Liver (tissue), 3 donors: Measurements from ENCODE around the gene SUGCT.

Experiments used
- EGR1 ChIP-seq, 2 donors: IDR thresholded peaks; 2 replicates each; pipeline ENCODE4 v1.6.1; 2016 to 2018; ENCODE audit warnings: antibody characterized with exemption in 2 of 2, low read depth in 2 of 2
- FOXA1 ChIP-seq: IDR thresholded peaks from 2 replicates; pipeline ENCODE4 v1.6.1; 2016; ENCODE audit warnings: antibody characterized with exemption
- GABPA ChIP-seq, 2 donors: IDR thresholded peaks in 1 of 2; conservative IDR thresholded peaks in 1 of 2; 2 replicates each; pipeline ENCODE4 v1.6.1; 2016; ENCODE audit warnings: antibody characterized with exemption in 2 of 2, mild to moderate bottlenecking in 1 of 2, moderate library complexity in 1 of 2
- RAD21 ChIP-seq, 2 donors: IDR thresholded peaks; 2 replicates each; pipeline ENCODE4 v1.6.1; 2016; ENCODE audit warnings: antibody characterized with exemption in 2 of 2, mild to moderate bottlenecking in 2 of 2
- REST ChIP-seq: IDR thresholded peaks from 2 replicates; pipeline ENCODE4 v1.6.1; 2016; ENCODE audit warnings: antibody characterized with exemption, mild to moderate bottlenecking
- RXRA ChIP-seq, 2 donors: IDR thresholded peaks; 2 replicates each; pipeline ENCODE4 v1.6.1; 2017 to 2018; ENCODE audit warnings: antibody characterized with exemption in 2 of 2, mild to moderate bottlenecking in 1 of 2
- TAF1 ChIP-seq: conservative IDR thresholded peaks from 2 replicates; pipeline ENCODE4 v1.6.1; 2016; ENCODE audit warnings: antibody characterized with exemption, mild to moderate bottlenecking
- YY1 ChIP-seq: IDR thresholded peaks from 2 replicates; pipeline ENCODE4 v1.6.1; 2016; ENCODE audit warnings: antibody characterized with exemption, mild to moderate bottlenecking
- ZBTB33 ChIP-seq: IDR thresholded peaks from 2 replicates; pipeline ENCODE4 v1.6.1; 2016; ENCODE audit warnings: antibody characterized with exemption
- TF ChIP-seq, protein P1 (sequence below): fragments of 150-350 bp; IDR thresholded peaks from 2 replicates; pipeline ENCODE4 v1.5.1; 2017; ENCODE audit warnings: improper control_type of control experiment, low read depth, low read length; ENCODE audit not compliant: missing input control
- TF ChIP-seq, protein P2 (sequence below): IDR thresholded peaks from 2 replicates; pipeline ENCODE4 v1.6.1; 2016; ENCODE audit warnings: antibody characterized with exemption
- TF ChIP-seq, protein P3 (sequence below): IDR thresholded peaks from 2 replicates; pipeline ENCODE4 v1.6.1; 2016; ENCODE audit warnings: antibody characterized with exemption
- donor health status: healthy.
- donor health status: healthy.

DNA sequence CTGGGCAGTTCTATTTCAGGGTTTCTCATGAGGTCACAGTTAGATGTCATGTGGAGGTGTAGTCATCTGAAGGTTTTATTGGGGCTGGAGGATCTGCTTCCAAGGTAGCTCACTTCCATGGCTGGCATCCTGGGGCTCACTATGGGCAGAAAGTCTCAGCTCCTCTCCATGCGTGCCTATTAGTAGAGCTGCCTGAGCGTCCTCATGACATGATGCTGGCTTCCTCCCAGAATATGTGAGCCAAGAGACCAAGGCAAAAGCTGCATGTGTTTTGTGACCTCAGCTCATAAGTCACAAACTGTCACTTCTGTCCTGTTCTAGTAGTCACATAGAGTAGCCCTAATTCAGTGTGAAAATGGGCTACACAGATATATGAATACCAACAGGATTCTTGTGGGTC lies 524.4 kb downstream of the SUGCT start:
- TF ChIP-seq, protein P1, sequence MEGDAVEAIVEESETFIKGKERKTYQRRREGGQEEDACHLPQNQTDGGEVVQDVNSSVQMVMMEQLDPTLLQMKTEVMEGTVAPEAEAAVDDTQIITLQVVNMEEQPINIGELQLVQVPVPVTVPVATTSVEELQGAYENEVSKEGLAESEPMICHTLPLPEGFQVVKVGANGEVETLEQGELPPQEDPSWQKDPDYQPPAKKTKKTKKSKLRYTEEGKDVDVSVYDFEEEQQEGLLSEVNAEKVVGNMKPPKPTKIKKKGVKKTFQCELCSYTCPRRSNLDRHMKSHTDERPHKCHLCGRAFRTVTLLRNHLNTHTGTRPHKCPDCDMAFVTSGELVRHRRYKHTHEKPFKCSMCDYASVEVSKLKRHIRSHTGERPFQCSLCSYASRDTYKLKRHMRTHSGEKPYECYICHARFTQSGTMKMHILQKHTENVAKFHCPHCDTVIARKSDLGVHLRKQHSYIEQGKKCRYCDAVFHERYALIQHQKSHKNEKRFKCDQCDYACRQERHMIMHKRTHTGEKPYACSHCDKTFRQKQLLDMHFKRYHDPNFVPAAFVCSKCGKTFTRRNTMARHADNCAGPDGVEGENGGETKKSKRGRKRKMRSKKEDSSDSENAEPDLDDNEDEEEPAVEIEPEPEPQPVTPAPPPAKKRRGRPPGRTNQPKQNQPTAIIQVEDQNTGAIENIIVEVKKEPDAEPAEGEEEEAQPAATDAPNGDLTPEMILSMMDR = no peak
- TF ChIP-seq, protein P2, sequence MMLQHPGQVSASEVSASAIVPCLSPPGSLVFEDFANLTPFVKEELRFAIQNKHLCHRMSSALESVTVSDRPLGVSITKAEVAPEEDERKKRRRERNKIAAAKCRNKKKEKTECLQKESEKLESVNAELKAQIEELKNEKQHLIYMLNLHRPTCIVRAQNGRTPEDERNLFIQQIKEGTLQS = no peak
- TF ChIP-seq, protein P3, sequence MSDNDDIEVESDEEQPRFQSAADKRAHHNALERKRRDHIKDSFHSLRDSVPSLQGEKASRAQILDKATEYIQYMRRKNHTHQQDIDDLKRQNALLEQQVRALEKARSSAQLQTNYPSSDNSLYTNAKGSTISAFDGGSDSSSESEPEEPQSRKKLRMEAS = no peak
- TF ChIP-seq EGR1 (IDR thresholded peaks at IDR 0.05; ENCODE audit: low read depth in 2 of 2) (no peak), FOXA1 (no peak), ZBTB33 (no peak), RAD21 (IDR thresholded peaks at IDR 0.05) (no peak), YY1 (no peak), REST (no peak), RXRA (IDR thresholded peaks at IDR 0.05) (no peak), GABPA (IDR thresholded peaks at IDR 0.05 in 1 of 2, conservative IDR thresholded peaks at IDR 0.05 in 1 of 2) (no peak), TAF1 (no peak)
